OCI-LY7 (cell line): ENCODE measurements around the gene CD69. TPM values are rescaled to one million over a fixed set of nuclear protein-coding genes. Genes with fewer than 3 reads are reported as not detected.

ENCODE experiments used
- BruUV-seq: library from RNA; stranded (reverse); fragments of 400-500 nt; replicated peaks from 2 replicates; lab custom pipeline; 2021; lab: Mats Ljungman, UMichigan
- CTCF ChIA-PET: fragments of 300-600 bp; sonication (Branson Sonifier 250); formaldehyde crosslinking; loops from one replicate; lab custom pipeline; 2022; ENCODE audit warnings: antibody characterized with exemption; ENCODE audit not compliant: unreplicated experiment; lab: Charles Lee
- POLR2A ChIA-PET: fragments of 300-600 bp; sonication (Branson Sonifier 250); formaldehyde crosslinking; loops from one replicate; lab custom pipeline; 2022; ENCODE audit warnings: antibody characterized with exemption; lab: Charles Lee
- DNase-seq: peaks from one replicate; pipeline ENCODE4 v3.0.0-alpha.2; 2015; ENCODE audit warnings: low spot score
- H2AFZ ChIP-seq: fragments of 200-600 bp; sonication (generic), shearing (Covaris generic); 2 replicates; pipeline ENCODE4 v1.6.1; 2014; ENCODE audit warnings: mild to moderate bottlenecking, antibody characterized with exemption, low read length, moderate library complexity
- H3K27ac ChIP-seq: fragments of 200-600 bp; sonication (generic); 2 replicates; pipeline ENCODE4 v1.5.1; 2014; ENCODE audit warnings: mixed run types, low read depth, mild to moderate bottlenecking, moderate library complexity, low read length, inconsistent platforms; ENCODE audit not compliant: poor library complexity, severe bottlenecking
- H3K36me3 ChIP-seq: fragments of 200-600 bp; sonication (generic); 2 replicates; pipeline ENCODE4 v1.6.1; 2014; ENCODE audit warnings: mild to moderate bottlenecking, antibody characterized with exemption, low read length, moderate library complexity, mixed read lengths; ENCODE audit not compliant: insufficient read depth
- H3K4me1 ChIP-seq: fragments of 200-600 bp; sonication (generic); 2 replicates; pipeline ENCODE4 v1.5.1; 2014; ENCODE audit warnings: mild to moderate bottlenecking, low read length; ENCODE audit not compliant: insufficient read depth, poor library complexity, severe bottlenecking
- H3K4me2 ChIP-seq: fragments of 200-600 bp; sonication (generic); 2 replicates; pipeline ENCODE4 v1.6.1; 2014; ENCODE audit warnings: mild to moderate bottlenecking, low read length
- H3K4me3 ChIP-seq: fragments of 200-600 bp; sonication (generic); 2 replicates; pipeline ENCODE4 v1.5.1; 2014; ENCODE audit warnings: mild to moderate bottlenecking, low read depth, low read length; ENCODE audit not compliant: poor library complexity, severe bottlenecking
- H3K79me2 ChIP-seq: fragments of 200-600 bp; sonication (generic); 2 replicates; pipeline ENCODE4 v1.6.1; 2016; ENCODE audit warnings: low read depth, mild to moderate bottlenecking, low read length, moderate library complexity, mixed read lengths; ENCODE audit not compliant: insufficient read depth
- H3K9me2 ChIP-seq: fragments of 200-600 bp; sonication (generic); 2 replicates; pipeline ENCODE4 v1.6.1; 2016; ENCODE audit warnings: mild to moderate bottlenecking, low read length, mixed read lengths; ENCODE audit not compliant: insufficient read depth
- H3K9me3 ChIP-seq: fragments of 200-600 bp; sonication (generic); 2 replicates; pipeline ENCODE4 v1.6.1; 2014; ENCODE audit warnings: mild to moderate bottlenecking, mixed run types, low read length, mixed read lengths
- H4K20me1 ChIP-seq: fragments of 200-600 bp; sonication (generic); 2 replicates; pipeline ENCODE4 v1.6.1; 2014; ENCODE audit warnings: mild to moderate bottlenecking, antibody characterized with exemption, low read length, moderate library complexity, mixed read lengths; ENCODE audit not compliant: insufficient read depth
- EZH2phosphoT487 ChIP-seq: fragments of 200-600 bp; sonication (generic); IDR thresholded peaks from 2 replicates; pipeline ENCODE4 v1.6.1; 2018; ENCODE audit warnings: low read depth, borderline replicate concordance, mild to moderate bottlenecking, mixed run types, antibody characterized with exemption, low read length, moderate library complexity, mixed read lengths
- intact Hi-C: fragments of 100-400 bp; cut with micrococcal nuclease; formaldehyde crosslinking; loops from one replicate; pipeline ENCODE4 v1.10.0; 2022; ENCODE audit not compliant: unreplicated experiment
- total RNA-seq, 2 experiments: library from RNA; depleted of rRNA in 1 of 2; stranded (reverse); fragments of >200 nt in 1 of 2; shearing (Covaris generic) in 1 of 2; gene quantifications; 2 replicates each; pipeline ENCODE4 v1.2.3, GENCODE V29; 2014 to 2022
- TF ChIP-seq, protein P1 (sequence below): fragments of 200-600 bp; sonication (generic); conservative IDR thresholded peaks from 2 replicates; pipeline ENCODE4 v1.5.1; 2014; ENCODE audit warnings: mild to moderate bottlenecking, antibody characterized with exemption, low read length, moderate library complexity, mixed read lengths

Gene CD69
- total RNA-seq, 2 experiments from 2014 or later: 10.3 to 12.3 TPM

DNA sequence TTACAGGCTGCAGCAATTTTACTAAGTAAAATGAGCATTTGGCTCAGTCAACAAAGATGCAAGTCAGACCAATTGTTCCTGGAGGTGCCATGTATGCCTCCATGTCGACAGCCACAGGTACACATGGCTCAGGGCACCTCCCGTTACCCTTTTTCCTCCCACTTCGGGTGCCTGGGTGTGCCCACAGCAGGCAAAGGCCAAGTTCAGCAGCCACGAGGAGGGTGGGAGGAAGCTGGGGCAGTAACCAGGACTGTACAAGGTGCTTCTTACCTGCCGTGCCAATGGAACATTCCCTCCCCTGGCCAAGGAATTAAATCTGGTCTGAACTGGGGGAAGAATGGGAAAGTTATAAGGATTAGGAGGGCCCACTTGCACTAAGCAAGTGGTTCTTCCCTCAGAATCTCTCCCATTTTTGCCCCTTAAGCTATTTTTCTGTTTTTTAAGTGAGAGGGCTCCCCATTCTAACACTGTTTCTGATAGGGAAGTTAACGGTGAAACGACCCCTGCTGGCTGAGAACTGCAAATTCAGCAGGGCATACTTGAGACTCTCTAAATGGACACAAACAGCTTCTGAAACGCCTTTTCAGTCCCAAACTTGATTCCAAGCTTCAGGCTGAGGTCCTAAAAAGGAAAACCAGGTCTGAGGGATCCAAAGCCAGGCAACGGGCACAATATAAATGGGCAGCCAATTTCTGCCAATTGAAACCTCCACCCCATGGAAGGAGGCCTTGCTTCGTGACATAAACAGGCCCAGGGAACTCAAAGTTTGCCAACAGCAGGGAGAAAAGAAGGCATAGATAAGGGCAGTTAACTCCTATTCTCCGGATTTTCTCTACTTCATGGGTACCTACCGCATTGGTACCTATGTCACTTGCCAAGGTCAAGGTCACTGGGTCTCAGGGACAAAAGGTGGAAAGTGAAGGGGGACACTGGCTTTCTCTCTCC is 52.6 kb downstream of the CD69 start:
- intact Hi-C loops: loop anchor here (1.0 to 5.0 kb wide), 2 partner anchors 74 to 376 kb away; no protein-coding TSS in a partner anchor
- POLR2A ChIA-PET: interaction anchor here (0.5 to 2.9 kb wide), 8 partner anchors 8 to 1734 kb away, joined by 3 to 10 read pairs (median 4); partner anchors contain the start of gene CLEC2D
- DNase-seq: peak; percentile 84
- Histone ChIP-seq H3K4me3 (peak overlapping the region; percentile 14), H3K4me1 (peaks cover 71% of the 10 kb centered on the region), H3K36me3 (peaks cover 31% of the 10 kb centered on the region), H2AFZ (peak overlapping the region; percentile 47; the same call in 1 of the 2 replicates), H3K9me3 (peaks cover 33% of the 10 kb centered on the region), H3K4me2 (peak overlapping the region; percentile 47), H3K9me2 (no peaks in the 10 kb centered on the region), H4K20me1 (no peaks in the 10 kb centered on the region), H3K27ac (peak overlapping the region; percentile 56), H3K79me2 (no peaks in the 10 kb centered on the region)
- CTCF ChIA-PET: interaction anchor here (0.7 to 1.5 kb wide), 3 partner anchors 9 to 75 kb away, joined by 3 to 5 read pairs (median 3); no protein-coding TSS in a partner anchor
- TF ChIP-seq EZH2phosphoT487: no peak
- TF ChIP-seq, protein P1, sequence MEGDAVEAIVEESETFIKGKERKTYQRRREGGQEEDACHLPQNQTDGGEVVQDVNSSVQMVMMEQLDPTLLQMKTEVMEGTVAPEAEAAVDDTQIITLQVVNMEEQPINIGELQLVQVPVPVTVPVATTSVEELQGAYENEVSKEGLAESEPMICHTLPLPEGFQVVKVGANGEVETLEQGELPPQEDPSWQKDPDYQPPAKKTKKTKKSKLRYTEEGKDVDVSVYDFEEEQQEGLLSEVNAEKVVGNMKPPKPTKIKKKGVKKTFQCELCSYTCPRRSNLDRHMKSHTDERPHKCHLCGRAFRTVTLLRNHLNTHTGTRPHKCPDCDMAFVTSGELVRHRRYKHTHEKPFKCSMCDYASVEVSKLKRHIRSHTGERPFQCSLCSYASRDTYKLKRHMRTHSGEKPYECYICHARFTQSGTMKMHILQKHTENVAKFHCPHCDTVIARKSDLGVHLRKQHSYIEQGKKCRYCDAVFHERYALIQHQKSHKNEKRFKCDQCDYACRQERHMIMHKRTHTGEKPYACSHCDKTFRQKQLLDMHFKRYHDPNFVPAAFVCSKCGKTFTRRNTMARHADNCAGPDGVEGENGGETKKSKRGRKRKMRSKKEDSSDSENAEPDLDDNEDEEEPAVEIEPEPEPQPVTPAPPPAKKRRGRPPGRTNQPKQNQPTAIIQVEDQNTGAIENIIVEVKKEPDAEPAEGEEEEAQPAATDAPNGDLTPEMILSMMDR: peak; percentile 95
- no TSS peak for BruUV-seq

DNA sequence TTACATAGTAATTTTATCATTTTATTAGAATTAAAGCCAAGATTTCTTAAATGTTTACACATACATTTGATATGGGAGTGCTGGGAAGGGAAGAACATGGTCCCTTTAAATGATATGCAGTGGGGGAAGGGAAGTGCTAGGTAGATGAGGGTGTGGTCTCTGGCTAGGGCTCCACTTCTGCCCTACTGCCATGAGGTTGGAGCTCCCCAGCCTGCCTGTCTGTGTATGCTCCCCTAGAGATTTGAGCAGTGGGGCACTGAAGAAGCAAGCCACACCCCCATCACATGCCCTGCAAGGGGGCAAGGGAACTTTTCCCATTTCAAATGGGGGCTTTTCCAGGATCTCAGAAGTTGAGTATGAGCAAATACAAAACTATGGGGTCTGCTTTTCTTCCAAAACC is 53.3 kb downstream of the CD69 start:
- Histone ChIP-seq H3K9me3 (peaks cover 33% of the 10 kb centered on the region), H3K4me3 (peak overlapping the region; percentile 14), H3K27ac (peak overlapping the region; percentile 56), H2AFZ (peak overlapping the region; percentile 47; the same call in 1 of the 2 replicates), H3K4me1 (peaks cover 70% of the 10 kb centered on the region), H3K79me2 (no peaks in the 10 kb centered on the region), H3K9me2 (no peaks in the 10 kb centered on the region), H4K20me1 (no peaks in the 10 kb centered on the region), H3K4me2 (peak overlapping the region; percentile 47), H3K36me3 (peaks cover 31% of the 10 kb centered on the region)
- intact Hi-C loops: loop anchor here (5.0 kb wide), 1 partner anchor 375 kb away; no protein-coding TSS in a partner anchor
- ChIA-PET CTCF (interaction anchor here (1.3 to 1.5 kb wide), 2 partner anchors 8 to 11 kb away, joined by 3 to 5 read pairs; no protein-coding TSS in a partner anchor), POLR2A (interaction anchor here (1.1 to 2.9 kb wide), 6 partner anchors 10 to 60 kb away, joined by 3 to 10 read pairs (median 4); partner anchors contain the start of gene CLEC2D)
- TF ChIP-seq EZH2phosphoT487: no peak
- TF ChIP-seq, protein P1: no peak
- DNase-seq: no peak
- no TSS peak for BruUV-seq
